Measurements from ENCODE around the gene IGF2BP2. TPM values are rescaled to one million over a fixed set of nuclear protein-coding genes. Genes with fewer than 3 reads are reported as not detected.

IGF2BP2 gene
- total and polyA plus RNA-seq, 9 of the 15 experiments (the other 6 are each of a cell fraction or from before 2014, with no cell fraction given) = 3.2 to 59.6 (median 30.5) TPM

DNA sequence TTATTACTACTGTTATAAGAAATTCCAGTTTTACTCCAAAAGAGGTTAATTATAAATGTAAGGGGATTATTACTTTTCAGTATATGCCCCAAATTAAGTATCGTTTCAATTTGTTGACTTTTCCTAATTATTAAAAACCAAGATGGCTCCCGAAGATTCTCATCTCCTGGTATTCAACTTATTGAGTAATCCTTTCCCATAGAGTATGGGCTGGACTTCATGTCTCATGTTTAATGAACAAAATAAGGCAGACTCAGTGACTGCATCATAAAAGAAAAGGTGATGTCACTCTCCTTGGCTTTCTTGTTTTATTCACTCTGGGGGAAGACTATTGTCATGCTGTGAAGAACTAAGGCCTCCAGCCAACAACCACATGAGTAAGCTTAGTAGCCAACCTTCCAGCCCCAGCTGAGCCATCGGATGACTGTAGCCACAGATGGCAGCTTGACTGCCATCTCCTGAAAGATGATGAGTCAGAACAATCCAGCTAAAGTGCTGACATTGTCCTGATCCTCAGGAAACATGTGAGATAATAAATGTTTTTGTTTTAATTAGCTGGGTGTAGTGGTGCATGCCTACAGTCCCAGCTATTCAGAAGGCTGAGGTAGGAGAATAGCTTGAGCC lies 17.3 kb downstream of the IGF2BP2 start (continued):
- TF ChIP-seq ZNF121 (CRISPR knock-in tag; conservative IDR thresholded peaks at IDR 0.05) (no peak), ZBTB8A (IDR thresholded peaks at IDR 0.05; ENCODE audit: partially characterized antibody) (no peak), MLLT1 (IDR thresholded peaks at IDR 0.05) (no peak), BCL6 (CRISPR knock-in tag; IDR thresholded peaks at IDR 0.05) (no peak), C11orf30 (IDR thresholded peaks at IDR 0.05; ENCODE audit: low read depth) (peak; percentile 91), ZNF143 (CRISPR knock-in tag; IDR thresholded peaks at IDR 0.05) (no peak), HSF4 (CRISPR knock-in tag; IDR thresholded peaks at IDR 0.05; ENCODE audit: borderline replicate concordance) (no peak), SOX6 (IDR thresholded peaks at IDR 0.05) (peak; percentile 77), KLF6 (CRISPR knock-in tag; IDR thresholded peaks at IDR 0.05; ENCODE audit: borderline replicate concordance) (no peak), FIP1L1 (IDR thresholded peaks at IDR 0.05; ENCODE audit: low read depth, low read length, poor library complexity, severe bottlenecking) (no peak), MEF2A (IDR thresholded peaks at IDR 0.05; ENCODE audit: control insufficient read depth, low read depth, low read length) (no peak), CTBP1 (IDR thresholded peaks at IDR 0.05; ENCODE audit: borderline replicate concordance) (0 out of 2 replicates have a peak, but pooled peaks have one; percentile 19), ZNF77 (CRISPR knock-in tag; IDR thresholded peaks at IDR 0.05) (no peak), GATAD2A (IDR thresholded peaks at IDR 0.05) (no peak), EP300 (IDR thresholded peaks at IDR 0.05; ENCODE audit: low read length) (no peak), HNRNPK (IDR thresholded peaks at IDR 0.05; ENCODE audit: low read depth, low read length, poor library complexity, severe bottlenecking) (no peak), SNIP1 (IDR thresholded peaks at IDR 0.05; ENCODE audit: low read depth) (no peak), RFX1 (IDR thresholded peaks at IDR 0.05) (no peak), NR4A1 (CRISPR knock-in tag; IDR thresholded peaks at IDR 0.05) (no peak), NR4A1 (tag; IDR thresholded peaks at IDR 0.05) (no peak)
- TF ChIP-seq, protein P1, sequence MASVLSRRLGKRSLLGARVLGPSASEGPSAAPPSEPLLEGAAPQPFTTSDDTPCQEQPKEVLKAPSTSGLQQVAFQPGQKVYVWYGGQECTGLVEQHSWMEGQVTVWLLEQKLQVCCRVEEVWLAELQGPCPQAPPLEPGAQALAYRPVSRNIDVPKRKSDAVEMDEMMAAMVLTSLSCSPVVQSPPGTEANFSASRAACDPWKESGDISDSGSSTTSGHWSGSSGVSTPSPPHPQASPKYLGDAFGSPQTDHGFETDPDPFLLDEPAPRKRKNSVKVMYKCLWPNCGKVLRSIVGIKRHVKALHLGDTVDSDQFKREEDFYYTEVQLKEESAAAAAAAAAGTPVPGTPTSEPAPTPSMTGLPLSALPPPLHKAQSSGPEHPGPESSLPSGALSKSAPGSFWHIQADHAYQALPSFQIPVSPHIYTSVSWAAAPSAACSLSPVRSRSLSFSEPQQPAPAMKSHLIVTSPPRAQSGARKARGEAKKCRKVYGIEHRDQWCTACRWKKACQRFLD (CRISPR knock-in tag; IDR thresholded peaks at IDR 0.05) = no peak
- TF ChIP-seq, protein P2, sequence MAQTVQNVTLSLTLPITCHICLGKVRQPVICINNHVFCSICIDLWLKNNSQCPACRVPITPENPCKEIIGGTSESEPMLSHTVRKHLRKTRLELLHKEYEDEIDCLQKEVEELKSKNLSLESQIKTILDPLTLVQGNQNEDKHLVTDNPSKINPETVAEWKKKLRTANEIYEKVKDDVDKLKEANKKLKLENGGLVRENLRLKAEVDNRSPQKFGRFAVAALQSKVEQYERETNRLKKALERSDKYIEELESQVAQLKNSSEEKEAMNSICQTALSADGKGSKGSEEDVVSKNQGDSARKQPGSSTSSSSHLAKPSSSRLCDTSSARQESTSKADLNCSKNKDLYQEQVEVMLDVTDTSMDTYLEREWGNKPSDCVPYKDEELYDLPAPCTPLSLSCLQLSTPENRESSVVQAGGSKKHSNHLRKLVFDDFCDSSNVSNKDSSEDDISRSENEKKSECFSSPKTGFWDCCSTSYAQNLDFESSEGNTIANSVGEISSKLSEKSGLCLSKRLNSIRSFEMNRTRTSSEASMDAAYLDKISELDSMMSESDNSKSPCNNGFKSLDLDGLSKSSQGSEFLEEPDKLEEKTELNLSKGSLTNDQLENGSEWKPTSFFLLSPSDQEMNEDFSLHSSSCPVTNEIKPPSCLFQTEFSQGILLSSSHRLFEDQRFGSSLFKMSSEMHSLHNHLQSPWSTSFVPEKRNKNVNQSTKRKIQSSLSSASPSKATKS (CRISPR knock-in tag; IDR thresholded peaks at IDR 0.05) = no peak
